HG03066 (cell line): ENCODE measurements around the gene OR14C36.
"Not testable (repeated sequence)": the region's sequence is repeated elsewhere in the genome, so short reads cannot be mapped to it uniquely, and the experiment has no call there.

Experiments
- ATAC-seq: cut with Tn5 transposase; IDR thresholded peaks from one replicate; pipeline ENCODE4 v1.9.1; 2021; ENCODE audit warnings: low read depth; ENCODE audit not compliant: unreplicated experiment

OR14C36 gene, protein sequence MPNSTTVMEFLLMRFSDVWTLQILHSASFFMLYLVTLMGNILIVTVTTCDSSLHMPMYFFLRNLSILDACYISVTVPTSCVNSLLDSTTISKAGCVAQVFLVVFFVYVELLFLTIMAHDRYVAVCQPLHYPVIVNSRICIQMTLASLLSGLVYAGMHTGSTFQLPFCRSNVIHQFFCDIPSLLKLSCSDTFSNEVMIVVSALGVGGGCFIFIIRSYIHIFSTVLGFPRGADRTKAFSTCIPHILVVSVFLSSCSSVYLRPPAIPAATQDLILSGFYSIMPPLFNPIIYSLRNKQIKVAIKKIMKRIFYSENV

DNA sequence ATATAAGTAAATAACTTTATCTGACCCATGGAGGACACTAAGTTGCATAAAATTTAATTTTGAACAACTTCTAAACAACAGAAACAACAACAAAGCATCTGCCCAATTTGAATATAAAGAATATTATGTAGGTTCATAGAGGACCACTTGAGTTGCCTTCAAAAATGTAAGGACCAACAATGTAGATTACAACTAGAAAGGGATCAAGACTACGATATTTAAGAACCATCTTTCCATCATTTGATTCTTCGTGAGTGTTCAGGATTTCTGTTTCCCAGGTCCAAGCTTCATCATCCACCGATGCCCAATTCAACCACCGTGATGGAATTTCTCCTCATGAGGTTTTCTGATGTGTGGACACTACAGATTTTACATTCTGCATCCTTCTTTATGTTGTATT lies at the start of gene OR14C36:
OR14C36 (plus strand) TSS at position 301 of the 400 bp plus-strand sequence; CDS start at position 301, 0 bp downstream.
- ATAC-seq = no peak

DNA sequence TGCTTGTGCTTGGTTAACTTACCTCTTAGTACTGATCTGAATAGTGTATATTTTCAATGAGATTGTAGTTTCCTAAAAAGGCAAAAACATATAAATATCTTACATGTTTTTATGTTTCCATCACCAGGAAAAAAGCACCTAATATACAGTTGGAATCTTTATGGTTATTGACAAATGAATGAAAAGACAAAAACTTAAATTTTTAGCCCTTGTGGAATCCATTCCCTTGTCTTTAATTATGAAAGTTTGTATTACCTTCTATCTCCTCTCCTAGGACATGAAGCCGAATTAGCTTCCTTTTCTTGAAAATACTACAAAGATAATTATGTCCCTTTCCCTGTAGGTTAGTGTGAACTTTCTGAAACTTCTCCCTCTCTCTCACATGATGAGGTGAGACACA lies 45.3 kb upstream of the OR14C36 start, which contains the start of gene OR2T12:
OR2T12 (minus strand) TSS at position 101 of the 400 bp plus-strand sequence. CDS start 7,846 bp downstream, outside the sequence.
- no peak for ATAC-seq

DNA sequence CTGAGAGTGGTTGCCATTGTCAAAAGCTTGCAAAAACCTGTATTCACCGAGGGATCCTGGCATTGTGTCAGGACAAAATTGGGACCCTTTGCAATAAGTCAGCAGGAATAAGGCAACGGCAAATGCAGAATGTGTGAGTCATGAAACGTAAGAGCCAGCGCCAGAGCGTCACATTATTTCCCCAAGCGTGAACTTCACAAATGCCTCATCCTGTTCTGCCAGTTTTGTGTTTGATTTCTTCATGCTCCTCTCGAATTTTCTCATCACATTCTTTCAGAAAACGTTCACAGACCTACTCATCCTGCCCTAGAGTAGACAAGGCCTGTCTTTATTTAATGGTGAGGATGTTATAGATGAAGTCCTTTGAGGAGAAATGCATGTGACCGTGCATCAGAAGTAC lies 42.9 kb upstream of the OR14C36 start:
- not testable (repeated sequence) for ATAC-seq

DNA sequence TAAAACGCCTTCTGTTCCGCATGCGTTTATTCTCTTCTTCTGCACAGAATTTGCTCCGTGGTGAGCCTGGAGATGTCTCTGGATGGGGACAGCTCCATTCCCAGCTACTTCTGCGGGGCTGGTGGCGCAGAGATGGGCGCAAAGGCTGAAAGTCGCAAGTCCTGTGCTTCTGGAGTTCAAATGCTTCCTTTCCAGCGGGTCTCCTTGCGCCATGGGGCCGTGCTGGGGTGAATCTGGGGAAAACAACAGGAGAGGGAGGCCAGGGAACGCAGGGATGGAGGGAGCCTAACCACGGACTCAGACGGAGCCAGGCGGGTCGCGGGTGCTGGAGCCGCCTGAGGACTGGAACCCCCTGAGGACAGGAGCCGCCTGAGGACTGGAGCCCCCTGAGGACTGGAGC lies 42.5 kb upstream of the OR14C36 start:
- no peak for ATAC-seq

DNA sequence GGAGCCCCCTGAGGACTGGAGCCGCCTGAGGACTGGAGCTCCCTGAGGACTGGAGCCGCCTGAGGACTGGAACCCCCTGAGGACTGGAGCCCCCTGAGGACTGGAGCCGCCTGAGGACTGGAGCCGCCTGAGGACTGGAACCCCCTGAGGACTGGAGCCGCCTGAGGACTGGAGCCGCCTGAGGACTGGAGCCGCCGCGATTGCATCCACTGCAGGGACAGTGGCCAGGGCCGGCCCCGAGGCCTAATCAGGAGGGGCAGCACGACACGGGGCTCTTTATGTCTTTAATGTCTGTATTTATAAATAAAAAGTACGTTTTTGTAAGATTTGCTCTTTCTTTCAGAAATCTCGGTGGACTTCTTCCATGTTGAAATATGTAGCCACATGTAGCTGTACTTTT lies 41.8 kb upstream of the OR14C36 start:
- ATAC-seq = not testable (repeated sequence)

DNA sequence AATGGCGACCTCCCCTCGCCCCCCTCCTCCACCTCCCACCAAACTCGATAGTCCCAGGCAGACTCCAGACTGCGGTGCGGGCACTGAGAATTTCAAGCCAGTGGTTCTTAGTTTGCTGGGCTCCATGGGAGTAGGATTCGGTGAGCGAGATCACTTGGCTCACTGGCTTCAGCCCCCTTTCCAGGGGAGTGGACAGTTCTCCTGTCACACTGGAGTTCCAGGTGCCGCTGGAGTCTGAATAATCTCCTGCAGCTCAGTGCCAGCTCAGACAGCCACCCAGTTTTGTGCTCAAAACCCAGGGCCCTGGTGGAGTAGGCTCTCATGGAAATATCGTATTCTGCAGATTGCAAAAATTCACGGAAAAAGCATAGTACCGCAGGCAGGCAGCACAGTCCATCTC lies 31.8 kb upstream of the OR14C36 start:
- no peak for ATAC-seq

DNA sequence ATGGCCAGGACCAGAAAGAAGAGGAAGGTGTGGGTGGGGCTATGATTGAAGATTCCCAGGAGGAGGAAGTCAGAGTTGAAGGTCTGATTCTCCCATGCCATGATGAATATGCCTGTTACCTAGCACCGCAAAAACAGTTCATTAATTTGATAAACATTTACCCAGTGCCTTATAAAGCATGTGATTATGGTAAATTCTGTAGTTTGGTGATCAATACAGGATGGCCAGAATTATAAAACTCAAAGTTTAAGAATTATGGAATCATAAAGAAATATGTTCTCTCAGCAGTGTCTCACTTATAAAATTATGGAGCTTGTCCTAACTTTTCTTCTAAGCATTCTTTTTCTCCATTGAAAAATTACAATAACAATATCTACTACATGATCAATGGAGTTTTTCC lies 24.1 kb upstream of the OR14C36 start, which contains the start of gene OR2M7:
OR2M7 (minus strand) TSS at position 101 of the 400 bp plus-strand sequence; CDS start at position 101, 0 bp downstream.
- no peak for ATAC-seq

DNA sequence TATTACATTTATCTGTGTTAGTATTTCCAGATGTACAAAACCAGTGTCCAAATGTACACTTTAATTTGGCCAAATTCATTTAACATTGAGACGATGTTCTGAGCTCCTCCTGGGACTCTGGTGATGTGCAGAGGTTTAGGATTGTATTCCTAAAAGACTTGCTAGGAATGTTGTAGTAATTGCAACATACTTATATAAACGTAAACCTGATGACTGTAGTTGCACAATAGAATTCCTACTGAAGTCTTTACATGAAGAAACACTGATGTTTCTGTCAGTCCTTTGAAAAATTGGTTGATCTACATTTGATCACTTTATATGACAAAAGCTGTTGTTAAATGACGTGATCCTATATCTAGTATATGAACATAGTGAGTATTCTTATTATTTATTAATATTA lies 5.1 kb upstream of the OR14C36 start:
- no peak for ATAC-seq

DNA sequence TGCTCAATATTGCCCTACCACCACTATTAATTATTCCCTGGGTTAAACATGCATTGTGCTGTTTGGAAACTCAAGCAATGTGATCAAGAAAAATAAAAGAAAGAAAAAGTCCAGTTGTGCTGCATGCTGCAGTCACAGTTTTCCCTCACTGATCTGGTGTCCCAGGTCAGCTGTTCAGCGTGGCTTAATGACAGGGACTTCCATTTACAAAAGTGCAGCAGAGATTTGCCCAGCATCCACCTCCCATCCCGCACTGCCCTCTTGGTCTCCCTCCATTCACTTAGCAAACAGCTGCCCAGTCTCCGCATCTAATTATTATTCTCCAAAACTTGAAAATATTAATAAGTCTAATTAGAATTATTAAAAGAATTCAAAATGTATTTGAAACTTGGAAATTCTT lies 10.8 kb downstream of the OR14C36 start:
- no peak for ATAC-seq

DNA sequence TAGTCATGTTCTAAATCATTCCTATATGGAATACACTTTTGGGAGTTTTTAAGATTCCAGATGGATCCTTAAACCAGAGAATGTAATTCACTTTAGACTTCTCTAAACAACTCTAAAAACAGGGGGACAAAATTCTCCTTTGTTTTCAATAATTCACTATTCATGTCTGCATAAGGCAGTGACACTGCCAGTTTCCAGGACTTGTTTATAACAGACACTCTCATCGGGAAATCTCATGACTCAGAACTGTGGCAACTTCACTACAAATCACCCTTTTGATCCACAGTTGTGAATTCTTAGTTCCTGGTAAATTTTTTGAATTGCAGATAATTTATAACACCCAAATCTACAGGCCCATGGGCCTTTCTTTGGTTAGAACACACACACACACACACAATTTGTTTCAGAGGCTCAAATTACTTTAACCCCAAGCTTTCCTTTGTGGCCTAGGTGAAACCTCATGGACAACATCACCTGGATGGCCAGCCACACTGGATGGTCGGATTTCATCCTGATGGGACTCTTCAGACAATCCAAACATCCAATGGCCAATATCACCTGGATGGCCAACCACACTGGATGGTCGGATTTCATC lies 12.6 kb downstream of the OR14C36 start, which contains the start of gene OR2T4:
OR2T4 (plus strand) TSS at position 545 of the 595 bp plus-strand sequence; CDS start at position 545, 0 bp downstream.
- ATAC-seq = no peak

DNA sequence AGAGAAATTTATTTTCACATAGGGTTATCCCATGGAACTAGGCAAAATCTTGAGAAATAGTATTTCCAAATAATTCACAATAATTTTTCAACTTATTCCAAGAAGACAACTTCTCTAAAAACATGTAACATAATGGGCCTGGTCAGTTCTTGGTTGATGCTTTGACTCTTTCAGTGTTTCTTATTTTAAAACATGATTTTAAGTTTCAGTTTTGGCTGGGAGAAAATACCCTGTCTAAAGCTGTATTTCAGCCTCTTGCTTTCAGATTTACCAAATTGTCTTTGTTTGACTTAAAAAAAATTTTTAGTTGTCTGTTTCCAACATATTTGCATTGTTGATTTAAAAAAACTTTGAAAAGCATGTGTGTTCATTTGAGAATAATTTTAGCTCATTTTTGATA lies 18.0 kb downstream of the OR14C36 start:
- ATAC-seq = no peak

DNA sequence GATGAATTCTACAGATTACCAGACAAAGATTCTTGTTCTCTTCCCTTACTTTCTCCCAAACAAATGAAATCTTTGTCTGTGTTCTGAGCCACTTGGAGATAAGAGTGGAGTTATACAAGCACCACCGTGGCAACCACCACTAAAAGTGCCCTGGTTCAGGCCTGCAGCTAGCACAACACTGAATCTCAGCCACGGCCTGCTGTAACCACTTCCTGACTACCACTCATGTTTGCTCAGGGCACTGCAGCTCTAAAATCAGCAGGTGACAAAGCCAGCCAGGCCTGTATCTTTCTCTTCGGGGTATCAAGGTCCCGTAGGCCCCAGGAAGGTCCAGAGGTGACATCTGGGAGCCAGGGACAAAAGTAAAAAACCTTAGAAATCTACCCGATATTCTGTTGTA lies 23.8 kb downstream of the OR14C36 start:
- ATAC-seq = no peak

DNA sequence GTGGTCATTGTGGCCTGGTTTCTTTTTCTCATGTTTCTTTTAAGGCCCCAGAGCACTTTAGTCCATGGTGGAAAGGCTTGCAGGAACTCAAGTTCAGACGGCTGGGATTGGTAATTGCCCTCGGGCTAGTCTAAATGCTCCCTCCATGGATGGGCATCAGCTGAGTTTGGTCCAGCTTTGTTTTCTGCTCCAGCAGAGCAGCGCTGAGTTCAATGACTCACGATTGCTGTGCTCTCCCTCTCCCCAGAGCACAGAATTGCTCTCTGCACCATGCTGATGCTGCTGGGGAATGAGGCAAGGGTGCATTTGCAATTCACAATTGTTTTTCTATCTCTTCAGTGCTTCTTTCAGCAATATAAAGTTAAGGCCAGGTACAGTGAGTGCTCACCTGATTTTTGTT lies 25.2 kb downstream of the OR14C36 start:
- no peak for ATAC-seq

DNA sequence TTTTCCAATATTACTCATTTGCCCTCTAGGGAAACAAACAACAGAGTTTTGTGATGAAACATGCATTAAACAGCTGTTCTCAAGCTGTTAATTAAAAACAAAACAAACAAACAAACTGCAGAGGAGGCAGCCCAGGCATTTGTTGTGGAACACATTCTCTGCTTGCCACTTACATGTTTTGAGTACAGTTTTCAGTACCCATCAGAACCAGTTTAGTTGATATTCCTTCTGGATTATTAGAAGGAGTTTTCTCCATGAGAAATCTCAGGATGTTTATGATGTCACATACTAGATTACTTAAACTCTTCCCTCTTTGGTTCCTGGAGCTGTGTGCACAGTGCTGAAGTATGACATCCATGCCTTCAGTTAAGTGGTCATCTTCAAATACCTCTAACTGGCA lies 26.9 kb downstream of the OR14C36 start, which contains the start of gene OR2T6:
OR2T6 (plus strand) TSS at position 301 of the 400 bp plus-strand sequence. CDS start 11,863 bp downstream, outside the sequence.
- ATAC-seq = no peak

DNA sequence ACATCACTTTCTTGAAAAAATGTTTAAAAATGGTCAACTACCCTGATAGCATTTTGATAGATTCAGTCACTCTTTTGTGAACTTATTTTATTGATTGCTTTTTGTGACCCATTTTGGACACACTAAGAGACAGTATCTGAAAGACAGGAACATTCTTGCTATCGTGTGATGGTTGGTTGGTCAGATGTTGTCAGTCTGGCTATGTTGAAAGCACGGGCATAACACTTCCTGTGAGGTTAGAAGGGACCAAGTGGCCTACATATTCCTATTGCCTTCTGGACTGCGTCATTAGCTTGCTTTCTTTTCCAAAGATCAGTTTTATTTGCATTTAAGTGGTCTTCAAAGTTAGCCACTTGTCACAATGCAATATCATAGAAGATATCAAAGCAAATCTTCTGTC lies 28.3 kb downstream of the OR14C36 start:
- no peak for ATAC-seq

DNA sequence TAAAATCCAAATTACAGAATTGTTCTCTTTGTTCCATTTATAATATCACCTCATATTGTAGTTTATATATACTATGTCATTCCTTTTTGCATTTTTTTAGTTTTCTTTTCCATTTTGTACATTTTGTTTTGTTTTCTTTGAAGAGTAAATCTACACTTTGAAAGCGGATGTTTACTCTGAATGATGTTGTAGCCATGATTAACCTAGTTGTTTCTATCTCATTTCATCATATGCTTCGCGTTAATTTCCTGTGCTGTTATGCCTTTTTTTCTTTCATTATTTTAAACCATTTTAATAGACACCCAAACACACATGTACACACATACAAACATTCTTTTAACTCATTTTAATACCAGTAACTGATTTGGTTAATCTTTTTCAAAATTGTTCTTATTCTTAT lies 32.3 kb downstream of the OR14C36 start:
- no peak for ATAC-seq

DNA sequence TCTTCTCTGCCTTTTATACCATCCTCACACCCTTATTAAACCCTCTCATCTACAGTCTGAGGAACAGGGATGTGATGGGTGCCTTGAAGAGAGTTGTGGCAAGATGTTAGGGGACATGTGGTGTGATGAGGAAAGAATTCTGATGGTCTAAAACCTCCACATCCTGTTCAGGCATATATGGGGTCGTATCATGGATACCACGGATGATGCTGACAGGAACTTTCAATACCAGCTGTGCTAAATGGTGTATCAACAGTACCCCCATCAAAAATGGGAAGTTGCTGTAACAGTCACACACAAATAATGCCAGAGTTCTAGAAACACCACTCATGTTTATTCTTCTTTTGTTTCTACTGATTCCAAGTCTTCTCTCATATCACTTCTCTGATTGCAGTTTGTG lies 39.9 kb downstream of the OR14C36 start:
- ATAC-seq = no peak

DNA sequence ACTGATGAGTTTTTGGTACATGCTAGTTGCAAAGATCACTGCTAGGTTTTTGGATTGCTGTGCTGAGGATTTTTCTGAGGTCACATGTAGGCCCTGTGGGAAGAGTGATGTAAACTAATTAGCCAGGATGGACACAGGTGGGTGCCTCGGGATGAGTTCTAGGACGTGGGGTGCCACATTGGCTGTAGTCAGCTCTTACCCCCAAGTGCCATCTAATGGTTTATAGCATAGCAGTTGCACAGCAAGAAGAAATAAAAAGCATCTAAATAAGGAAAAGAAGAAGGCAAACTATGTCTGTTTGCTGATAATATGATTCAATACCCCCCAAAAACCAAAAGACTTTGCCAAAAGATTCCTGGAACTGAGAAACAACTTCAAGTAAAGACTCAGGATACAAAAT lies 44.5 kb downstream of the OR14C36 start:
- ATAC-seq = no peak
